Gastrocnemius medialis (tissue), 4 donors: ENCODE results near the gene KCNG3.

ENCODE experiments used
- POLR2A ChIP-seq, 2 donors: fragments of 450-650 bp; IDR thresholded peaks; one replicate each; pipeline ENCODE4 v1.6.1; 2017; ENCODE audit warnings: antibody characterized with exemption in 2 of 2, mild to moderate bottlenecking in 2 of 2, moderate library complexity in 2 of 2
- TF ChIP-seq, protein P1 (sequence below), 5 experiments: fragments of 450-650 bp in 3 of 5; fragments of 200-600 bp in 2 of 5; sonication (generic) in 2 of 5; IDR thresholded peaks in 4 of 5; conservative IDR thresholded peaks in 1 of 5; 1 replicate in 4 of 5; 2 replicates in 1 of 5; pipeline ENCODE4 v1.5.1; 2016 to 2019; ENCODE audit warnings: antibody characterized with exemption in 5 of 5, mild to moderate bottlenecking in 3 of 5, moderate library complexity in 3 of 5

DNA sequence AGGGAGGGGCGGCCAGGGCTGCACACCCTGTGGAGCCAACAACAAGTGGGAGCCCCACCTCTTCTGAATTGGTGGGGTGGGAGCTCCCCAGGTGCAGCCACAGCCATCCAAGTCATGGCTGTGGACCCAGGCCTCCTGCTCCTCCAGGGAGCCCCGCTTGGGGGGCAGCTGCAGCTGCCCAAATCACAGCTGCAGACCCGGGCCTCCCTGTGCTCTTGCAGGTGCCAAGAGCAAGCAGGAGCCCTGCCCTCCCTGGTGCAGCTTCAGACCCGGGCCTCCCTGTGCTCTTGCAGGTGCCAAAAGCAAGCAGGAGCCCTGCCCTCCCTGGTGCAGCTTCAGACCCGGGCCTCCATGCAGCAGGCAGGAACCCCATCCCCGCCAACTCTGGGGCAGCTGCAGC lies 86.3 kb downstream of the KCNG3 start:
- TF ChIP-seq, protein P1, sequence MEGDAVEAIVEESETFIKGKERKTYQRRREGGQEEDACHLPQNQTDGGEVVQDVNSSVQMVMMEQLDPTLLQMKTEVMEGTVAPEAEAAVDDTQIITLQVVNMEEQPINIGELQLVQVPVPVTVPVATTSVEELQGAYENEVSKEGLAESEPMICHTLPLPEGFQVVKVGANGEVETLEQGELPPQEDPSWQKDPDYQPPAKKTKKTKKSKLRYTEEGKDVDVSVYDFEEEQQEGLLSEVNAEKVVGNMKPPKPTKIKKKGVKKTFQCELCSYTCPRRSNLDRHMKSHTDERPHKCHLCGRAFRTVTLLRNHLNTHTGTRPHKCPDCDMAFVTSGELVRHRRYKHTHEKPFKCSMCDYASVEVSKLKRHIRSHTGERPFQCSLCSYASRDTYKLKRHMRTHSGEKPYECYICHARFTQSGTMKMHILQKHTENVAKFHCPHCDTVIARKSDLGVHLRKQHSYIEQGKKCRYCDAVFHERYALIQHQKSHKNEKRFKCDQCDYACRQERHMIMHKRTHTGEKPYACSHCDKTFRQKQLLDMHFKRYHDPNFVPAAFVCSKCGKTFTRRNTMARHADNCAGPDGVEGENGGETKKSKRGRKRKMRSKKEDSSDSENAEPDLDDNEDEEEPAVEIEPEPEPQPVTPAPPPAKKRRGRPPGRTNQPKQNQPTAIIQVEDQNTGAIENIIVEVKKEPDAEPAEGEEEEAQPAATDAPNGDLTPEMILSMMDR (IDR thresholded peaks at IDR 0.05 in 4 of 5, conservative IDR thresholded peaks at IDR 0.05 in 1 of 5) = no peak
- no peak for TF ChIP-seq POLR2A (IDR thresholded peaks at IDR 0.05)
